GM12872 (cell line): Measurements from ENCODE around the gene HES2.

Experiments used
- TF ChIP-seq, protein P1 (sequence below): IDR thresholded peaks from 3 replicates; pipeline ENCODE4 v1.5.1; 2011; ENCODE audit warnings: low read depth, mild to moderate bottlenecking, low read length, moderate library complexity; ENCODE audit not compliant: insufficient read depth

The HES2 gene

GRCh38 chr1:6419804-6420453 is at the start of gene HES2:
Gene HES2 (minus strand): TSS chr1:6419919. CDS start chr1:6419820, 99 bp downstream.
- TF ChIP-seq, protein P1, sequence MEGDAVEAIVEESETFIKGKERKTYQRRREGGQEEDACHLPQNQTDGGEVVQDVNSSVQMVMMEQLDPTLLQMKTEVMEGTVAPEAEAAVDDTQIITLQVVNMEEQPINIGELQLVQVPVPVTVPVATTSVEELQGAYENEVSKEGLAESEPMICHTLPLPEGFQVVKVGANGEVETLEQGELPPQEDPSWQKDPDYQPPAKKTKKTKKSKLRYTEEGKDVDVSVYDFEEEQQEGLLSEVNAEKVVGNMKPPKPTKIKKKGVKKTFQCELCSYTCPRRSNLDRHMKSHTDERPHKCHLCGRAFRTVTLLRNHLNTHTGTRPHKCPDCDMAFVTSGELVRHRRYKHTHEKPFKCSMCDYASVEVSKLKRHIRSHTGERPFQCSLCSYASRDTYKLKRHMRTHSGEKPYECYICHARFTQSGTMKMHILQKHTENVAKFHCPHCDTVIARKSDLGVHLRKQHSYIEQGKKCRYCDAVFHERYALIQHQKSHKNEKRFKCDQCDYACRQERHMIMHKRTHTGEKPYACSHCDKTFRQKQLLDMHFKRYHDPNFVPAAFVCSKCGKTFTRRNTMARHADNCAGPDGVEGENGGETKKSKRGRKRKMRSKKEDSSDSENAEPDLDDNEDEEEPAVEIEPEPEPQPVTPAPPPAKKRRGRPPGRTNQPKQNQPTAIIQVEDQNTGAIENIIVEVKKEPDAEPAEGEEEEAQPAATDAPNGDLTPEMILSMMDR = no peak

DNA sequence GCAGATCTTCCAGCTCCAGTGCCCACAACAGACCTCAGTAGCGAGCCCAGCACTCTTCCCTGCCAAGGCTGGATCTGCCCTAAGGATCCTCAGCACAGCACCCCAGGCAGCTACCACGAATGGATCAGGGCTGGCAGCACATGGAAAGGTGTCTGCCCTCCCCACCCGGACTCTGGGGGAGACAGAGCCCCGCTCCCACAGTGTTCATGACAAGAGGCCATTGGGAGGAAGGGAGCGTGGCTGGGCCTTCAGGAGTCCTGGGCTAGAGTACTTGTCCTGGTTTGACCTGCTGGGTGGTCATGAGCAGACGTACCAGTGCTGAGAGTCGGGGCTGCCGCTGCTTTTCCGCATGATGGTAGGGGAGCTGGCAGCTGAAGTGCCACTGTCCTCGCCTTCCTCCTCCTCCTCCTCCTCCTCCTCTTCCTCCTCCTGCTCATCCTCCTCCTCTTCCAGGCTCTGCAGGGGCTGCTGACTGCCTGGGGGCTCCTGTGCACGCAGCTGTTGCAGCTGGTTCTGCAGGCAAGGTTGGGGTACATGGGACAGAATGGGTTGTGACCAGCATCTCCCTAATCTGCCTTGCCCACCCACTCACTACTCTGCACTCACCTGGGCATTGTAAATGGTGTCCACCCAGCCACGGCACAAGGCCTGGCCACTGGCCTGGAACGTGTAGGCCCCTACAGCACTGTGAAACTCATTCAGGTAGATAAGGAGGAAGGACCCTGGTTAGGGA is 49.2 kb upstream of the HES2 start:
- TF ChIP-seq, protein P1 = no peak

- TF ChIP-seq, protein P1 = no peak
These were observed 48.3 kb upstream of the HES2 start for GRCh38 chr1:6467744-6468688.

- TF ChIP-seq, protein P1 = no peak
These were observed 47.5 kb upstream of the HES2 start for GRCh38 chr1:6467224-6467623.

DNA sequence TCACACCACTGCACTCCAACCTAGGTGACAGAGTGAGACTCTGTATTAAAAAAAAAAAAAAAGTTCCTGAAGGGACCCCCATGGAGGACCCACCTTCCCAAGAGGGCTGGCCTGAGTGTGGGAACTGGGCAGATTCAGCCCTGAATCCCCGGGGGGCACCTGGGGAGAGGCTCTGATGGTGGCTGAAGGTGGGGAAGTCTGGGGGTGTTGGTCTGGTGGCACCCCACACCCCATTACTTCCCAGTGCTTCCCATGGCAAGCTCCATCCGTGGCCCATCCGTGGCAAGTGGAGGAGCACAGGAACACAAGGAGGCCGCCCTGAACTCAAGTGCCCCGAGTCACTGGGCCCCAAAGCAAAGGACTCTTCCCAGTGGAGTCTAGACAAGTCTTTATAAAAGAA is 47.0 kb upstream of the HES2 start:
- TF ChIP-seq, protein P1 = no peak

GRCh38 chr1:6466023-6466422 is 46.3 kb upstream of the HES2 start, which contains the start of gene TNFRSF25:
Gene TNFRSF25 (minus strand): TSS chr1:6466173. CDS start chr1:6466107, 66 bp downstream.
- TF ChIP-seq, protein P1 = no peak

- TF ChIP-seq, protein P1 = no peak
These were observed 45.8 kb upstream of the HES2 start for GRCh38 chr1:6465461-6466005.
